Measurements from ENCODE around the gene ATL1. TPM values are rescaled to one million over a fixed set of nuclear protein-coding genes. Genes with fewer than 3 reads are reported as not detected.

ATL1 gene
- total RNA-seq, 1 donor from 2014 or later: 4.2 TPM

- no peak for DNase-seq (ENCODE audit: low read depth)
- no peak overlapping the region for H3K4me3 ChIP-seq (ENCODE audit: low read depth, low read length)
- no peaks in the 10 kb centered on the region for H3K27me3 ChIP-seq (ENCODE audit: control insufficient read depth, insufficient read depth, low read length)
- no peaks in the 10 kb centered on the region for H3K36me3 ChIP-seq (ENCODE audit: control insufficient read depth, insufficient read depth, low read length)
- TF ChIP-seq, protein P1, sequence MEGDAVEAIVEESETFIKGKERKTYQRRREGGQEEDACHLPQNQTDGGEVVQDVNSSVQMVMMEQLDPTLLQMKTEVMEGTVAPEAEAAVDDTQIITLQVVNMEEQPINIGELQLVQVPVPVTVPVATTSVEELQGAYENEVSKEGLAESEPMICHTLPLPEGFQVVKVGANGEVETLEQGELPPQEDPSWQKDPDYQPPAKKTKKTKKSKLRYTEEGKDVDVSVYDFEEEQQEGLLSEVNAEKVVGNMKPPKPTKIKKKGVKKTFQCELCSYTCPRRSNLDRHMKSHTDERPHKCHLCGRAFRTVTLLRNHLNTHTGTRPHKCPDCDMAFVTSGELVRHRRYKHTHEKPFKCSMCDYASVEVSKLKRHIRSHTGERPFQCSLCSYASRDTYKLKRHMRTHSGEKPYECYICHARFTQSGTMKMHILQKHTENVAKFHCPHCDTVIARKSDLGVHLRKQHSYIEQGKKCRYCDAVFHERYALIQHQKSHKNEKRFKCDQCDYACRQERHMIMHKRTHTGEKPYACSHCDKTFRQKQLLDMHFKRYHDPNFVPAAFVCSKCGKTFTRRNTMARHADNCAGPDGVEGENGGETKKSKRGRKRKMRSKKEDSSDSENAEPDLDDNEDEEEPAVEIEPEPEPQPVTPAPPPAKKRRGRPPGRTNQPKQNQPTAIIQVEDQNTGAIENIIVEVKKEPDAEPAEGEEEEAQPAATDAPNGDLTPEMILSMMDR (IDR thresholded peaks at IDR 0.05; ENCODE audit: insufficient read depth, low read length, poor library complexity, severe bottlenecking): no peak
These were observed 38.0 kb upstream of the ATL1 start for GRCh38 chr14:50521912-50522341.

- Histone ChIP-seq H3K36me3 (ENCODE audit: control insufficient read depth, insufficient read depth, low read length) (no peaks in the 10 kb centered on the region), H3K4me3 (ENCODE audit: low read depth, low read length) (no peak overlapping the region), H3K27me3 (ENCODE audit: control insufficient read depth, insufficient read depth, low read length) (no peaks in the 10 kb centered on the region)
- TF ChIP-seq, protein P1 (IDR thresholded peaks at IDR 0.05; ENCODE audit: insufficient read depth, low read length, poor library complexity, severe bottlenecking): no peak
- DNase-seq (ENCODE audit: low read depth): no peak
These were observed 36.5 kb upstream of the ATL1 start for GRCh38 chr14:50523271-50524041.

- no peak overlapping the region for H3K4me3 ChIP-seq (ENCODE audit: low read depth, low read length)
- H3K36me3 ChIP-seq (ENCODE audit: control insufficient read depth, insufficient read depth, low read length): no peaks in the 10 kb centered on the region
- DNase-seq (ENCODE audit: low read depth): no peak
- TF ChIP-seq, protein P1 (IDR thresholded peaks at IDR 0.05; ENCODE audit: insufficient read depth, low read length, poor library complexity, severe bottlenecking): no peak
- no peaks in the 10 kb centered on the region for H3K27me3 ChIP-seq (ENCODE audit: control insufficient read depth, insufficient read depth, low read length)
These were observed 35.9 kb upstream of the ATL1 start for GRCh38 chr14:50524060-50524459.

DNA sequence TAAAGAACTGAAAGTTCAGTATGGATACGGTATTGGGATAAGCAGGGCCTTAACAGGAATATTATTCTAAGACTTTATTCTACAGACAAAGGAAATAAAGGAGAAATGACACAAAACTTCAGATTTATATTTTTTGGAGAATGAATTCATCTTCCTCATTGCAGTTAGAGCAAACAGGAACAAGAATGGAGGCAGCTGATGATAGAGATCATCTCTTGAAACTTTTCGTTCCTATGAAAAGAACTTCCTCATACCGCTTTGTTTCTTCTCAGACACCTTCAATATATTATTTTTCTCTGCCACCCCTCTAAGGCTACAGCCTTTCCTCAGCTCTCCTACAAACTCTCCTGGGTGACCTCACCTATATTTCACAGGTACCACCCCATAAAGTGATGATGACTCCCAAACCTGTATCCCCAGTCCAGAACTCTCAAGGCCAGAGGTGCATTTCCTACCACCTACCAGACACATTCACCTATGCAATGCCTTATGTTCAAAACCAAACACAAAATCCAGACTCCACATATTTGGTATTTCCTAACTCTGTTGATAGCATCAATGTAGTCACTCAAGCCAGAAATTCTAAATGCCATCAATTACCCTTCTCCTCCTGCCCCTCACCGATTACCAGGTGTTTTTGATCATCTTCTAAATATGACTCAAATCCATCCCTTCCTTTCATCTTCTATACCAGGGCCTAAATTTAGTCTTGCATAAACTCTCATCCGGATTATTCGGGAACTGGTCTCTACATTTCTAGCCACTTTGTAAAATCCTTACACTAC, 35.0 kb upstream of the ATL1 start:
- no peaks in the 10 kb centered on the region for H3K36me3 ChIP-seq (ENCODE audit: control insufficient read depth, insufficient read depth, low read length)
- no peak overlapping the region for H3K4me3 ChIP-seq (ENCODE audit: low read depth, low read length)
- TF ChIP-seq, protein P1 (IDR thresholded peaks at IDR 0.05; ENCODE audit: insufficient read depth, low read length, poor library complexity, severe bottlenecking): no peak
- no peak for DNase-seq (ENCODE audit: low read depth)
- H3K27me3 ChIP-seq (ENCODE audit: control insufficient read depth, insufficient read depth, low read length): no peaks in the 10 kb centered on the region

DNA sequence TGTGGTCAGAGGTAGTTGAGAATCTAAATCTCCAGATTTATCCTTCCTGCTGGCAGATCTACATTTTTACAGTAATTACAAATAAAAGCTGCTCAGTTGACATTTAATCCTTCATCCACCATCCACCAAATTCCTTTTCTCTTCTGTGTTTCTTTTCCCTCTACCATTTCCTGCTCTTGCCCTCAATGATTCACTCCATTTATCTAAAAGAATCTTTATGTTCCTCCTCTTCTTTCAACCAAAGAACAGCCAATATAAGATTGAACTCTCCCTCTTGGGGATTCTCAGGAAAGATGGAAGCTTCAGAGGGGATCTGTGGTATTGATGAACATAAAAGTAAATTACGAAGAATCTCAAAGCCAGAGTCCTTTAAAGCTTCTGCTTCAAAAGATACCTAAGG, 31.9 kb upstream of the ATL1 start:
- Histone ChIP-seq H3K36me3 (ENCODE audit: control insufficient read depth, insufficient read depth, low read length) (no peaks in the 10 kb centered on the region), H3K4me3 (ENCODE audit: low read depth, low read length) (no peak overlapping the region), H3K27me3 (ENCODE audit: control insufficient read depth, insufficient read depth, low read length) (no peaks in the 10 kb centered on the region)
- TF ChIP-seq, protein P1 (IDR thresholded peaks at IDR 0.05; ENCODE audit: insufficient read depth, low read length, poor library complexity, severe bottlenecking): no peak
- no peak for DNase-seq (ENCODE audit: low read depth)
